Ishikawa (cell line): ENCODE measurements around the gene BEND3.

Experiments
- EGR1 ChIP-seq: IDR thresholded peaks from 2 replicates; pipeline ENCODE4 v1.6.1; 2012
- REST ChIP-seq: IDR thresholded peaks from 2 replicates; pipeline ENCODE4 v1.6.1; 2012; ENCODE audit warnings: low read depth, mild to moderate bottlenecking
- YY1 ChIP-seq: IDR thresholded peaks from 2 replicates; pipeline ENCODE4 v1.6.1; 2012; ENCODE audit warnings: low read depth

GRCh38 chr6:107115695-107116327 is 496 bp upstream of the BEND3 start:
- TF ChIP-seq EGR1 (peak; percentile 25; the same call in 1 of the 2 replicates), REST (0 out of 2 replicates have a peak, but pooled peaks have one; percentile 11), YY1 (0 out of 2 replicates have a peak, but pooled peaks have one; percentile 19)
